ENCODE results near the gene IGSF11. TPM values are rescaled to one million over a fixed set of nuclear protein-coding genes. Genes with fewer than 3 reads are reported as not detected.
A peak's percentile ranks its signal among the peaks of the same experiment; 100 is the strongest.

The IGSF11 gene
- under 1 TPM in 1 of 2 donors, not detected in 1; 0.17 TPM for total RNA-seq
- under 1 TPM in 1 of 2 donors, not detected in 1; 0.02 TPM for polyA plus RNA-seq

- peak; percentile 50 for DNase-seq (ENCODE audit: low spot score)
- H3K27me3 ChIP-seq (ENCODE audit: control insufficient read depth in 4 of 4, insufficient read depth in 4 of 4, low read length in 3 of 4): peaks cover 0 to 25% (median 5%) of the 10 kb centered on the region in 4 donors
These were observed at the start of gene IGSF11 for GRCh38 chr3:119034256-119035013. TSS of gene IGSF11 (minus strand) at chr3:119034846. CDS start at chr3:119034582, 264 bp downstream.

GRCh38 chr3:119080364-119080763, 45.7 kb upstream of the IGSF11 start:
- Histone ChIP-seq H3K27me3 (ENCODE audit: control insufficient read depth in 4 of 4, insufficient read depth in 4 of 4, low read length in 3 of 4) (peaks cover 0 to 2% (median 0%) of the 10 kb centered on the region in 4 donors), H3K9me3 (ENCODE audit: control insufficient read depth in 4 of 4, low read length in 3 of 4) (peaks cover 0 to 3% (median under 1%) of the 10 kb centered on the region in 4 donors), H3K9ac (ENCODE audit: low read depth in 1 of 2, low read length in 2 of 2) (no peak overlapping the region), H3K36me3 (ENCODE audit: control insufficient read depth in 4 of 4, insufficient read depth in 3 of 4, low read depth in 1 of 4, low read length in 3 of 4) (no peaks in the 10 kb centered on the region), H3K4me1 (ENCODE audit: control insufficient read depth in 4 of 4, insufficient read depth in 4 of 4, low read length in 3 of 4) (no peaks in the 10 kb centered on the region), H3K4me3 (ENCODE audit: low read depth in 1 of 3, low read length in 3 of 3) (no peak overlapping the region), H3K27ac (ENCODE audit: low read depth in 1 of 2, low read length in 2 of 2) (no peak overlapping the region)
- DNase-seq (ENCODE audit: low spot score): no peak
- WGBS: 85% methylated on average over 1 of the region's 1 CpG
- TF ChIP-seq FOXA1 (IDR thresholded peaks at IDR 0.05) (no peak), NR2F2 (IDR thresholded peaks at IDR 0.05) (no peak), MAX (IDR thresholded peaks at IDR 0.05) (no peak), JUND (IDR thresholded peaks at IDR 0.05) (no peak), RAD21 (IDR thresholded peaks at IDR 0.05) (no peak), GABPA (IDR thresholded peaks at IDR 0.05 in 1 of 2, conservative IDR thresholded peaks at IDR 0.05 in 1 of 2) (no peak), HNF4A (conservative IDR thresholded peaks at IDR 0.05) (no peak), ZBTB33 (IDR thresholded peaks at IDR 0.05) (no peak), REST (IDR thresholded peaks at IDR 0.05) (no peak), CTCF (IDR thresholded peaks at IDR 0.05; ENCODE audit: low read depth, low read length, missing input control) (no peak)

More at GRCh38 chr3:119034256-119035013, at the start of gene IGSF11:
- no peak within 1 kb of the TSS for H3K27ac ChIP-seq (ENCODE audit: low read depth in 1 of 2, low read length in 2 of 2)
- H3K4me1 ChIP-seq (ENCODE audit: control insufficient read depth in 4 of 4, insufficient read depth in 4 of 4, low read length in 3 of 4): peaks cover 2 to 14% (median 11%) of the 10 kb centered on the region in 4 donors
- peak within 1 kb of the TSS; percentile 43 to 69 (median 67) for H3K4me3 ChIP-seq (ENCODE audit: low read depth in 1 of 3, low read length in 3 of 3)
- H3K9me3 ChIP-seq (ENCODE audit: control insufficient read depth in 4 of 4, low read length in 3 of 4): no peaks in the 10 kb centered on the region
- TF ChIP-seq ZBTB33 (IDR thresholded peaks at IDR 0.05) (no peak), CTCF (IDR thresholded peaks at IDR 0.05; ENCODE audit: low read depth, low read length, missing input control) (peak; percentile 43)
- under 1% methylated on average over 80 of the region's 80 CpGs for WGBS
- no peak within 1 kb of the TSS for H3K9ac ChIP-seq (ENCODE audit: low read depth in 1 of 2, low read length in 2 of 2)
- H3K36me3 ChIP-seq (ENCODE audit: control insufficient read depth in 4 of 4, insufficient read depth in 3 of 4, low read depth in 1 of 4, low read length in 3 of 4): no peaks in the 10 kb centered on the region
